ENCODE measurements around the gene LRRK1.

LRRK1 gene

DNA sequence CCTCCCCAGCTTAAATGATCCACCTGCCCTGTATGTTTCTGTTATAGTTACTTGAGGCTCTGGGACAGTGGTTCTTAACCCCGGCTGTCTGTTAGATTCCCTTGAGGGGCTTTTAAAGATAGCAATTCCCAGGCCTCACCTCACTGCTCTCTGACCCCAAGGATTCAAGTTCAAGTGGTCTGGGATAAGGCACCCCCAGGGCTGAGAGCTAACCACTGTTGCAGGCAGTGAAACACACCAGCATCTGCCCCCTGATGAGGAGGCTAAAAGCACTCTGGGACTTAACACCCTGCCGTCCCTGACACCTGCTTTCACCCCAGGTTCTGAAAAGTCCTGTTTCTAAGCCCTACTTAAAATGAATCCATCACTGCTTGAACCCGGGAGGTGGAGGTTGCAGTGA is 103.7 kb downstream of the LRRK1 start:
- TF ChIP-seq REST (IDR thresholded peaks at IDR 0.05; ENCODE audit: insufficient read depth in 1 of 2, low read depth in 2 of 2, low read length in 2 of 2) = no peak

DNA sequence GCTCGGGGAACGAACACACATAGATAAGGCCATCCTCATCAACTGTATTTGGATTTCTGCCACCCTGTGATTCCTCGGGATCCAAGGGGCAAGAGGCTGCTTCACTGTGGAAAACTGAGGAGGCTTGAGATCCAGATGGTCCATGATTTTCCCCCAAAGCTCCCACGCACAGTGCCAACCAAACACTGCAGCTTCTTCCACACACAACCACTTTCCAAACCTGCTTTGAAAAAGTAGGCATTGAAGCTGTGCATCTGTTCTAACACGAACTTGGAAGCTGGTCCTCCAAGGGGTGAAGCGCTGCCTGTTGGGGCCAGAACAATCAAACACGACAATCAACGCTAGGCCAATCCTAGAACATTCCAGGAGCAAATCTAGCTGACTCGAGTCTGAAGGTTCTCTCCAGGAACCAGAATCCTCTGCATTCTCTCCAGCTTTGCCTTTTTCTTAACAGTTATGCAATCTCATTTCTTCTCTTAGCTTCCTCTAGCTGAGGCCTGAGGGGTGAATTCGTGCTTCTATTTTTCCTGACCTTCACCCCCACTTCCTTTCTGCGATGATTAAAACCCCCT is 104.4 kb downstream of the LRRK1 start:
- TF ChIP-seq REST (IDR thresholded peaks at IDR 0.05; ENCODE audit: insufficient read depth in 1 of 2, low read depth in 2 of 2, low read length in 2 of 2) (no peak), SIN3A (IDR thresholded peaks at IDR 0.05; ENCODE audit: borderline replicate concordance, insufficient read depth, low read length) (no peak), TAF1 (IDR thresholded peaks at IDR 0.05; ENCODE audit: borderline replicate concordance, insufficient read depth, low read length) (no peak), POLR2AphosphoS5 (IDR thresholded peaks at IDR 0.05; ENCODE audit: low read depth, low read length) (no peak), FOXP2 (optimal IDR thresholded peaks at IDR 0.05; ENCODE audit: borderline replicate concordance, extremely low read depth, extremely low read length, insufficient read depth) (no peak)

DNA sequence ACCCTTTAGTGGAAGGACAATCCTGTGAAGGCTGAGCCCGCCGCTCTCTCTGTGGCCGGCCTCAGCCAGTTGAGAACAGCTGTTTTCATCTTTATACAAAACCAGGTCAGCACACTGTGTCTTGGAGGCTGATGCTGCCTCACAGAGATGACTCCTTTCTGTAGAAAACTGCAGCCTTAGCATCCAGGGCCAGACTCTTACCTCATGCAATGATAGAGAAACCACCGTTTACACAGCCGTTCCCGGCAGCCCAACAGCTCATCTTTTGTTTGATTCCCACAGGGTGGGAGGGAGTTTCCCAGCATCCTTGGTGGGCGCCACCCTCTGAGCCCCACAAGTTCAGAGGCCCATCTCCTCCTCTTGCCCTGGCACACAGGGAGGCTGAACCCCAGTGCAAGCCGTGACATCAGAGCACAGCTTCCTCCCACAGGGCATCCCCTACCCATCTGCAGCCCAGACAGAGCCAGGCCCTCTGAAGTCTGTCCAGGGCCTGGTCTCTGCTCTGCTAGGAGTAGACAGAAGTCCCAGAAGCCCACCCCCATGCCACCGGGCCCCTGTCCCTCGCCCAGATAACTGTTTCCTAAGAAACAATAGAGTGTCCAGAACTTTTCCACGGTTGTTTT is 105.0 kb downstream of the LRRK1 start:
- no peak for TF ChIP-seq REST (IDR thresholded peaks at IDR 0.05; ENCODE audit: insufficient read depth in 1 of 2, low read depth in 2 of 2, low read length in 2 of 2)

DNA sequence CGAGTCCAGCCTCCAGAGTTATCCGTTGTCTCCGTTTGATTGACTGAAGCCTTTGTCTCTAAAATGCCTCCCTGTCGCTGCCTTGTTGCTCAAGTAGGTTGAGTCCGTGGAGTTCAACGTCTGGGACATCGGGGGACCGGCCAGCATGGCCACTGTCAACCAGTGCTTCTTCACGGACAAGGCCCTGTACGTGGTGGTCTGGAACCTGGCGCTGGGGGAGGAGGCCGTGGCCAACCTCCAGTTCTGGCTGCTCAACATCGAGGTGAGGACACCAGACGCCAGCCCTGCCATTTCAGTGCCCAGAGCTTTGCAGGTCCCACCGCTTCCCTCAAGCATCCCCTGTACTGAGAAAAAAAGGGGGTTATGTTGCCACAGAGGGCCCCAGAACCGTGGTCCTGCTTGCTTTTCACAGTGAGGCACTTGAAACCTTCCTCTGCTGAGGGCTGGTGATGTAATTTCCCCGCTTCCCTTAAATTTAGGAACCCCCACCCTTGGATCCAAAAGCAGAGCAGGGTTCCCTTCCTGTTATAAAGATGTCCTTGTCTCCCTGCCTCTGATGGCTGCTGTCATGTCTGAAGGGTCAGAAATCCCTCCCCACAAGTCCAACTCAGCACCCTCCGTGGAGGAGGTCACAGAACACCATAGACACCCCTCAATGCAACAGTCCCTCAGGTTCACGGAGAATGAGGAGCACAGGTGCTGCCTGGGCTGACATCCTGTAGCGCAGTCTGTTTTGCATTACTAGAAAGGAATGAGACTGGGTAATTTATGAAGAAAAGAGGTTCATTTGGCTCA is 105.7 kb downstream of the LRRK1 start:
- TF ChIP-seq FOXP2 (optimal IDR thresholded peaks at IDR 0.05; ENCODE audit: borderline replicate concordance, extremely low read depth, extremely low read length, insufficient read depth) (no peak), SIN3A (IDR thresholded peaks at IDR 0.05; ENCODE audit: borderline replicate concordance, insufficient read depth, low read length) (no peak), TAF1 (IDR thresholded peaks at IDR 0.05; ENCODE audit: borderline replicate concordance, insufficient read depth, low read length) (no peak), POLR2AphosphoS5 (IDR thresholded peaks at IDR 0.05; ENCODE audit: low read depth, low read length) (no peak), REST (IDR thresholded peaks at IDR 0.05; ENCODE audit: insufficient read depth in 1 of 2, low read depth in 2 of 2, low read length in 2 of 2) (no peak)

DNA sequence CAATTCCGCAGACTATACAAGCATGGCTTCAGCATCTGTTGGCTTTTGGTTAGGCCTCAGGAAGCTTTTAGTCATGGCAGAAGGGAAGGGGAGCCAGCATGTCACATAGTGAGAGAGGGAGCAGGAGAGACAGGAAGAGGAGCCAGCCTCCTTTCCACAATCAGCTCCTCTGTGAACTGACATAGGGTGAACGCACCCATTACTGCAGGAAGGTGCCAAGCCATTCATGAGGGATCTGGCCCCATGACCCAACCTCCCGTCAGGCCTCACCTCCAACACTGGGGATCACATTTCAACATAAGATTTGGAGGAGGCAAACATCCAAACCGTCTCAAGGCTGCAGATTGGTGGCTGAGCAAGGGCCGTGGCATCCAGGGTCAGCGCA is 106.3 kb downstream of the LRRK1 start:
- TF ChIP-seq SIN3A (IDR thresholded peaks at IDR 0.05; ENCODE audit: borderline replicate concordance, insufficient read depth, low read length) (no peak), TAF1 (IDR thresholded peaks at IDR 0.05; ENCODE audit: borderline replicate concordance, insufficient read depth, low read length) (no peak), FOXP2 (optimal IDR thresholded peaks at IDR 0.05; ENCODE audit: borderline replicate concordance, extremely low read depth, extremely low read length, insufficient read depth) (no peak), REST (IDR thresholded peaks at IDR 0.05; ENCODE audit: insufficient read depth in 1 of 2, low read depth in 2 of 2, low read length in 2 of 2) (no peak)
